Psoas muscle (tissue), 8 donors: Measurements from ENCODE around the gene SLC13A3. TPM values are rescaled to one million over a fixed set of nuclear protein-coding genes. Genes with fewer than 3 reads are reported as not detected.

Experiments
- ATAC-seq, 4 donors: fragments of 200-7000 bp; cut with Tn5 transposase; one replicate each; pipeline ENCODE4 v1.9.1; 2020; ENCODE audit warnings: moderate library complexity in 3 of 4, mild to moderate bottlenecking in 2 of 4
- DNase-seq, 2 donors: peaks; one replicate each; pipeline ENCODE4 v3.0.0-alpha.2; 2020
- H3K27ac ChIP-seq: fragments of 200-600 bp; one replicate; pipeline ENCODE4 v1.8.0; 2022
- H3K27me3 ChIP-seq, 3 donors: fragments of 200-600 bp in 1 of 3; one replicate each; pipeline versions ENCODE4 v1.6.1 to v1.8.0; 2013 to 2022; ENCODE audit warnings: low read length in 2 of 3, mild to moderate bottlenecking in 2 of 3, moderate library complexity in 1 of 3; ENCODE audit not compliant: insufficient read depth in 3 of 3
- H3K36me3 ChIP-seq, 2 donors: fragments of 200-600 bp in 1 of 2; one replicate each; pipeline versions ENCODE4 v1.6.1 to v1.8.0; 2013 to 2022; ENCODE audit warnings: low read depth in 1 of 2, mild to moderate bottlenecking in 1 of 2, moderate library complexity in 1 of 2; ENCODE audit not compliant: insufficient read depth in 1 of 2
- H3K4me1 ChIP-seq: fragments of 200-600 bp; one replicate; pipeline ENCODE4 v1.8.0; 2022
- H3K4me3 ChIP-seq: fragments of 200-600 bp; one replicate; pipeline ENCODE4 v1.8.0; 2022; ENCODE audit warnings: mild to moderate bottlenecking
- H3K9me3 ChIP-seq: fragments of 200-600 bp; one replicate; pipeline ENCODE4 v1.8.0; 2022
- WGBS, 3 donors: extraction: QIAGEN DNeasy Blood & Tissue Kit; methylation state at CpG; one replicate each; pipeline versions ENCODE4 v1.1.6 to v1.1.7; 2013; 5-methylcytosine and 5-hydroxymethylcytosine counted together
- intact Hi-C, 2 donors: fragments of 100-400 bp; cut with DNase I; formaldehyde crosslinking; loops; one replicate each; pipeline versions ENCODE4 v1.11.0 to v1.14.2; 2022
- polyA plus RNA-seq, 3 donors: library from polyadenylated mRNA; stranded (reverse); fragments of 200-250 nt; gene quantifications; one replicate each; pipeline ENCODE4 v1.2.3, GENCODE V29; 2013
- total RNA-seq, 4 donors: library from RNA; stranded (reverse); fragmentation: NEBNext Ultra II Directional in 2 of 4; extraction: Animal tissue kit (Norgen Biotek cat#: 25700) in 2 of 4; gene quantifications; one replicate each; pipeline versions ENCODE4 v1.2.1 to v1.2.4, GENCODE V29; 2021 to 2023
- TF ChIP-seq, protein P1 (sequence below): fragments of 200-600 bp; IDR thresholded peaks from one replicate; pipeline ENCODE4 v1.8.0; 2022; ENCODE audit warnings: antibody characterized with exemption
- donor health status: healthy with polysubstance abuse.
- donor health status: DM: no; HTN: no; CAD: no; lungs with moderate emphysema.
- donor health status: Bipolar disorder and iron deficiency.
- donor health status: healthy.
- donor health status: DM: yes; HTN: yes; CAD: no.
- donor health status: DM: no; HTN: no; CAD: no.
- donor health status: DM: no; HTN: no; CAD: no.
- donor health status: DM: yes; HTN: yes; CAD: no.

SLC13A3 gene
- total and polyA plus RNA-seq, 7 donors: 0.04 to 0.38 (median 0.15) TPM

DNA sequence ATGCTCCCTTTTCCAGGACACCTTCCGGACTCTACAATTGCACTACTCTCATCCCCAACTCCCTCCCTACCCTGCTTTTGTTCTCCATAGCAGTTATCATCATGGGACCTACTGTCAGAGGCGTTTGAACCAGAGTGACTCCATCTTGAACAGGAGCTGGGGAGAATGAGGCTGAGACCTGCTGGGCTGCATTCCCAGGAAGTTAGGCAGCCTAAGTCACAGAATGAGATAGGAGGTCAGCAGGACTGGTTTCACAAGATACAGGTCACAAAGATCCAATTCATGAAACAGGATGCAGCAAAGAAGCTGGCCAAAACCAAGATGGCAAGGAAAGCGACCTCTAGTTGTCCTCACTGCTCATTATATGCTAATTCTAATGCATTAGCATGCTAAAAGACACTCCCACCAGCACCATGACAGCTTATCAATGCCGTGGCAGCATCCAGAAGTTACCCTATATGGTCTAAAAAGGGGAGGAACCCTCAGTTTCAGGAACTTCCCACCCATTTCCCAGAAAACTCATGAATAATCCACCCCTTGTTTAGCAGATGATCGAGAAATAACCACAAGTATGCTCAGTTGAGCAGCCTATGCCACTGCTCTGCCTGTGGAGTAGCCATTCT lies 15.6 kb downstream of the SLC13A3 start:
- TF ChIP-seq, protein P1, sequence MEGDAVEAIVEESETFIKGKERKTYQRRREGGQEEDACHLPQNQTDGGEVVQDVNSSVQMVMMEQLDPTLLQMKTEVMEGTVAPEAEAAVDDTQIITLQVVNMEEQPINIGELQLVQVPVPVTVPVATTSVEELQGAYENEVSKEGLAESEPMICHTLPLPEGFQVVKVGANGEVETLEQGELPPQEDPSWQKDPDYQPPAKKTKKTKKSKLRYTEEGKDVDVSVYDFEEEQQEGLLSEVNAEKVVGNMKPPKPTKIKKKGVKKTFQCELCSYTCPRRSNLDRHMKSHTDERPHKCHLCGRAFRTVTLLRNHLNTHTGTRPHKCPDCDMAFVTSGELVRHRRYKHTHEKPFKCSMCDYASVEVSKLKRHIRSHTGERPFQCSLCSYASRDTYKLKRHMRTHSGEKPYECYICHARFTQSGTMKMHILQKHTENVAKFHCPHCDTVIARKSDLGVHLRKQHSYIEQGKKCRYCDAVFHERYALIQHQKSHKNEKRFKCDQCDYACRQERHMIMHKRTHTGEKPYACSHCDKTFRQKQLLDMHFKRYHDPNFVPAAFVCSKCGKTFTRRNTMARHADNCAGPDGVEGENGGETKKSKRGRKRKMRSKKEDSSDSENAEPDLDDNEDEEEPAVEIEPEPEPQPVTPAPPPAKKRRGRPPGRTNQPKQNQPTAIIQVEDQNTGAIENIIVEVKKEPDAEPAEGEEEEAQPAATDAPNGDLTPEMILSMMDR: no peak
- Histone ChIP-seq H3K9me3 (no peaks in the 10 kb centered on the region), H3K27ac (no peak overlapping the region), H3K4me1 (no peaks in the 10 kb centered on the region), H3K36me3 (no peaks in the 10 kb centered on the region), H3K4me3 (no peak overlapping the region), H3K27me3 (no peaks in the 10 kb centered on the region)
- 84 to 85% (median 84%) methylated on average over 5 of the region's 5 CpGs for WGBS, 3 donors
- ATAC-seq (no peak), DNase-seq (no peak)
- intact Hi-C loops: no loop called here

DNA sequence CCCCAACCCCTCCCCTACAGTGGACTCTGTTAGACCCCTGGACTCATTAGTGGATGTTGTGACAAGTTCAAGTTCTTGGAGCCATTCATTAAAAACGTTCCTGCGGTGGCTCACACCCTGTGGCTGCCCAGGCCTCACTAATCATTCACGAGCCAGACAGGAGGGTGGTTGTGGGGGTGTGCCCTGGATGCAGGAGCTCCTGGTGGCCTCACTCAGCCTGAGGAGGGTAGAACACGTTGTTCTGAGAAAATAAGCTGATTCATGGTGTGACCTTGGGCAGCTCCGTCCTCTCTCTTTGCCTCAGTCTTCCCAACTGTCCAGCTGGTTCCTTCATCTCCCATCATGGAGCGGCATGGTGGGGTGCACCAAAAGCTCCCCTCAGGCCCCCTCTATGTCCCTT lies 16.7 kb downstream of the SLC13A3 start:
- Histone ChIP-seq H3K36me3 (no peaks in the 10 kb centered on the region), H3K4me1 (no peaks in the 10 kb centered on the region), H3K4me3 (no peak overlapping the region), H3K9me3 (peaks cover 5% of the 10 kb centered on the region), H3K27ac (no peak overlapping the region), H3K27me3 (no peaks in the 10 kb centered on the region)
- intact Hi-C loops: no loop called here
- TF ChIP-seq, protein P1: no peak
- DNase-seq: no peak
- WGBS, 3 donors: 76 to 86% (median 84%) methylated on average over 6 of the region's 6 CpGs
- ATAC-seq: no peak

DNA sequence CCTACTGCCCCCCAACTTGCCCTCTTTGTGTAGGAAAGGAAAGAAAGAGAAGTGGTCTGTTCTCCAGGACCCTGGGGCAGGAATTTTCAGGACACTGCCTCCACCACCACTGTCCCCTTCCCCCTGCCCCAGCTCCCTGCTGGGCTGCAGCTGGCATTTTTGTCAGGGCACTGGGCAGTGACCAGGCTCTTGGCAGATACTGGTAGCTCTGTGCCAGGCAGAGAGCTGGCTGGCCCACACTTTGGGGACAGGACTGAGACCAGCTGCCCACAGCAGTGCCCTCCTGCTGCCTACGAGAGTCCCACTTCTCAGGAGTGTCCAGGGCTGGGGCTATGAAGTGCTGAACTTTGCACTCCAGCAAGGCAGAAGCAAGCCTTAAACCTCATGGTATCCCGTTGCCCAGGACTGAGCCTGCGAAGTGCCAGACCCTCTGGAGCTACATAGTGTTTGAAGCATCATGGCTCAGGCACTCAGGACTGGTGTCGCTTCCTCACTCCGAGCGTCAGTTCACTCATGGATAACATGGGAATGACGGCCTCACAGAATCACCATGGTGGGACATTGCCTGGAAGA lies 19.3 kb downstream of the SLC13A3 start:
- Histone ChIP-seq H3K27ac (no peak overlapping the region), H3K4me1 (no peaks in the 10 kb centered on the region), H3K4me3 (no peak overlapping the region), H3K27me3 (peaks cover 0 to 1% (median 0%) of the 10 kb centered on the region in 3 donors), H3K36me3 (no peaks in the 10 kb centered on the region), H3K9me3 (peaks cover 13% of the 10 kb centered on the region)
- DNase-seq (no peak), ATAC-seq (no peak)
- WGBS, 3 donors: 29 to 38% (median 37%) methylated on average over 7 of the region's 7 CpGs
- TF ChIP-seq, protein P1: no peak
- intact Hi-C loops: no loop called here

DNA sequence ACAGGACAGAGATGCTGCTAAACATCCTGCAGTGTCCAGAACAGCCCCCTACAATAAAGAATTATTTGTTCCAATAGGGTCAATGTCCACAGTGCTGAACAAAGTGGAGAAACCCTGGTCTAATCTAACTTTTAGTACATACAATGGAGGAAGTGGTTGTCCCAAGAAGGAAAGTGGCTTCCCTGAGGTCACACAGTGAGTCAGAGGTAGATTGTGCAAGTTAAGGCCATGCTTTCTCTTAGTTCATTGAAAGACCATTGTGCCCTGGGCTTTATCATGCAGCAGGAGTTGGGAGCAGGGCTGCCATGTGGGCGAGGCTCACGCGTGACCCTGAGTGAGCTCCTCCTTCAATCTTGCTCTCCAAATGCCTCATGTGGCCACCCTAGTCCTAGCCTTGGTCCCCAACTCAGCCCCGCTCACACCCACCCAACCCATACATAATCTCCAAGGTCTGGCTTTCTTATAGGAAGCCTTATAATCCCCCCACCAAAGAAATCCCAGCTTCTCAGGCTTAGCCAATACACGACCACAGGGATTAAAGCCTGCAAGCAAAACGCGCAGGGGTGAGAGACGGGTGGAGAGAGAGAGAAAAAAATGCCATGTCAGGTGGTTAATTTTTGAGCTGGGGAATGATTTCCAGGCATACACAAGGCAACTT lies 19.9 kb downstream of the SLC13A3 start:
- intact Hi-C loops: no loop called here
- 36 to 46% (median 41%) methylated on average over 8 of the region's 8 CpGs for WGBS, 3 donors
- no peaks in the 10 kb centered on the region for H3K36me3 ChIP-seq
- H3K4me3 ChIP-seq: no peak overlapping the region
- H3K27ac ChIP-seq: no peak overlapping the region
- peaks cover 13% of the 10 kb centered on the region for H3K9me3 ChIP-seq
- no peak for DNase-seq
- TF ChIP-seq, protein P1: no peak
- H3K4me1 ChIP-seq: no peaks in the 10 kb centered on the region
- no peak for ATAC-seq
- peaks cover 0 to 1% (median 0%) of the 10 kb centered on the region in 3 donors for H3K27me3 ChIP-seq
